ENCODE measurements around the gene LTB4R.

LTB4R gene

GRCh38 chr14:24292118-24292807, 19.0 kb upstream of the LTB4R start:
- TF ChIP-seq ZC3H10 (CRISPR knock-in tag; IDR thresholded peaks at IDR 0.05) = no peak
- ATAC-seq = no peak

DNA sequence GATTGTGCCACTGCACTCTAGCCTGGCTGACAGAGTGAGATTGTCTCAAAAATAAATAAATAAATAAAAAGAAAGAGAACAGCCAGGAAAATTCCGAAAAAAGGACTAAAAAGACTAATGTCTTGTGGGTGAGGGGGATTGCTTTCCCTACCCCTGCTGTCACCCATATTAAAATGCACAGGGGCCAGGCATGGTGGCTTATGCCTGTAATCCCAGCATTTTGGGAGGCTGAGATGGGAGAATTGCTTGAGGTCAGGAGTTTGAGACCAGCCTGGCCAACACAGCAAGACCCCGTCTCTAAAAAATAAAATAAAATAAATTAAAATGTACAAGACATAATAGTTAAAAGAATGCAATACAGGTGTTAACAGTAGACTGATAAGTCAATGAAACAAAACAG, 17.8 kb upstream of the LTB4R start:
- TF ChIP-seq, protein P1, sequence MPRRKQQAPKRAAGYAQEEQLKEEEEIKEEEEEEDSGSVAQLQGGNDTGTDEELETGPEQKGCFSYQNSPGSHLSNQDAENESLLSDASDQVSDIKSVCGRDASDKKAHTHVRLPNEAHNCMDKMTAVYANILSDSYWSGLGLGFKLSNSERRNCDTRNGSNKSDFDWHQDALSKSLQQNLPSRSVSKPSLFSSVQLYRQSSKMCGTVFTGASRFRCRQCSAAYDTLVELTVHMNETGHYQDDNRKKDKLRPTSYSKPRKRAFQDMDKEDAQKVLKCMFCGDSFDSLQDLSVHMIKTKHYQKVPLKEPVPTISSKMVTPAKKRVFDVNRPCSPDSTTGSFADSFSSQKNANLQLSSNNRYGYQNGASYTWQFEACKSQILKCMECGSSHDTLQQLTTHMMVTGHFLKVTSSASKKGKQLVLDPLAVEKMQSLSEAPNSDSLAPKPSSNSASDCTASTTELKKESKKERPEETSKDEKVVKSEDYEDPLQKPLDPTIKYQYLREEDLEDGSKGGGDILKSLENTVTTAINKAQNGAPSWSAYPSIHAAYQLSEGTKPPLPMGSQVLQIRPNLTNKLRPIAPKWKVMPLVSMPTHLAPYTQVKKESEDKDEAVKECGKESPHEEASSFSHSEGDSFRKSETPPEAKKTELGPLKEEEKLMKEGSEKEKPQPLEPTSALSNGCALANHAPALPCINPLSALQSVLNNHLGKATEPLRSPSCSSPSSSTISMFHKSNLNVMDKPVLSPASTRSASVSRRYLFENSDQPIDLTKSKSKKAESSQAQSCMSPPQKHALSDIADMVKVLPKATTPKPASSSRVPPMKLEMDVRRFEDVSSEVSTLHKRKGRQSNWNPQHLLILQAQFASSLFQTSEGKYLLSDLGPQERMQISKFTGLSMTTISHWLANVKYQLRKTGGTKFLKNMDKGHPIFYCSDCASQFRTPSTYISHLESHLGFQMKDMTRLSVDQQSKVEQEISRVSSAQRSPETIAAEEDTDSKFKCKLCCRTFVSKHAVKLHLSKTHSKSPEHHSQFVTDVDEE (CRISPR knock-in tag; IDR thresholded peaks at IDR 0.05) = no peak
- TF ChIP-seq, protein P2, sequence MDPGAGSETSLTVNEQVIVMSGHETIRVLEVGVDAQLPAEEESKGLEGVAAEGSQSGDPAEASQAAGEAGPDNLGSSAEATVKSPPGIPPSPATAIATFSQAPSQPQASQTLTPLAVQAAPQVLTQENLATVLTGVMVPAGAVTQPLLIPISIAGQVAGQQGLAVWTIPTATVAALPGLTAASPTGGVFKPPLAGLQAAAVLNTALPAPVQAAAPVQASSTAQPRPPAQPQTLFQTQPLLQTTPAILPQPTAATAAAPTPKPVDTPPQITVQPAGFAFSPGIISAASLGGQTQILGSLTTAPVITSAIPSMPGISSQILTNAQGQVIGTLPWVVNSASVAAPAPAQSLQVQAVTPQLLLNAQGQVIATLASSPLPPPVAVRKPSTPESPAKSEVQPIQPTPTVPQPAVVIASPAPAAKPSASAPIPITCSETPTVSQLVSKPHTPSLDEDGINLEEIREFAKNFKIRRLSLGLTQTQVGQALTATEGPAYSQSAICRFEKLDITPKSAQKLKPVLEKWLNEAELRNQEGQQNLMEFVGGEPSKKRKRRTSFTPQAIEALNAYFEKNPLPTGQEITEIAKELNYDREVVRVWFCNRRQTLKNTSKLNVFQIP (CRISPR knock-in tag; IDR thresholded peaks at IDR 0.05; ENCODE audit: borderline replicate concordance, low read depth) = no peak
- TF ChIP-seq CSRNP3 (CRISPR knock-in tag; IDR thresholded peaks at IDR 0.05) = no peak
- no peak for ATAC-seq

DNA sequence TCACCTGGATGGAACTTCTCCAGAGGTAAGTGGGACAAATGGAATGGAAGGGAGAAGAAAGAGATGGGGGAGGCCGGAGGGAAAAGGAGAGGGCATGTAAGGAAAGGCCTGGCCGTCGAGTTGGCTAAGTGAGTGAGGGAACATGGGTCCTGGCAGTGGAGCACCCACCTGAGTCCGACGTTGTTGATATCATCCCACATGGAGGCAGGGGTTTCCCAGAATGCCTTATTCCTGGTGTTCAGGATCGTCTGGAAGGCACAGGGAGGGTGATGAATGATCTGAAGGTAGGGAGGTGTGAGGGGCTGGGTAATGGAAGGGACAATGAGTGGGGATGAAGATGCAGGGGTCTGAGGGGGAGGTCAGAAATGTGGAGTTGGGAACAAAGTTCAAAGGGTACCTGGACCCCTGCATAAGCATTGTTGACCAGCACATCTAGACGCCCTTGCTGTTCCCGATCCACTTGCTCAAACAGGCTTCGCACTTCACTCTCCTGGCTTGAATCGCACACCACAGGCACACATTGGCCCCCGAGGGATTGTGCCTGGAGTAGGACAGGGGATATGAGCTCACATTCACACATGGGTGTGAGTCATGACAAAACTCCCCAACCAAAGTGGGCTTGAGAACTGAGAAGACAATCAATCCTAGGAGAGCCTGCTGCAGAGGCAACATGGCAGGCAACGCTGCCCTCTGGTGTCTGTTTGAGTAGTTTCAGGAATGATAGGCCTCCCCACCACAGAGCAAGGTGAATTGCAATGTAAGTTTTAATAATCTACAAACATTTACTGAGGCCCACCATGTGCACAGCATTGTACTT, 14.8 kb upstream of the LTB4R start:
- TF ChIP-seq, protein P2 (CRISPR knock-in tag; IDR thresholded peaks at IDR 0.05; ENCODE audit: borderline replicate concordance, low read depth) = no peak
- TF ChIP-seq, protein P3, sequence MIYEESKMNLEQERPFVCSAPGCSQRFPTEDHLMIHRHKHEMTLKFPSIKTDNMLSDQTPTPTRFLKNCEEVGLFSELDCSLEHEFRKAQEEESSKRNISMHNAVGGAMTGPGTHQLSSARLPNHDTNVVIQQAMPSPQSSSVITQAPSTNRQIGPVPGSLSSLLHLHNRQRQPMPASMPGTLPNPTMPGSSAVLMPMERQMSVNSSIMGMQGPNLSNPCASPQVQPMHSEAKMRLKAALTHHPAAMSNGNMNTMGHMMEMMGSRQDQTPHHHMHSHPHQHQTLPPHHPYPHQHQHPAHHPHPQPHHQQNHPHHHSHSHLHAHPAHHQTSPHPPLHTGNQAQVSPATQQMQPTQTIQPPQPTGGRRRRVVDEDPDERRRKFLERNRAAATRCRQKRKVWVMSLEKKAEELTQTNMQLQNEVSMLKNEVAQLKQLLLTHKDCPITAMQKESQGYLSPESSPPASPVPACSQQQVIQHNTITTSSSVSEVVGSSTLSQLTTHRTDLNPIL (CRISPR knock-in tag; IDR thresholded peaks at IDR 0.05; ENCODE audit: low read depth) = no peak
- TF ChIP-seq, protein P4, sequence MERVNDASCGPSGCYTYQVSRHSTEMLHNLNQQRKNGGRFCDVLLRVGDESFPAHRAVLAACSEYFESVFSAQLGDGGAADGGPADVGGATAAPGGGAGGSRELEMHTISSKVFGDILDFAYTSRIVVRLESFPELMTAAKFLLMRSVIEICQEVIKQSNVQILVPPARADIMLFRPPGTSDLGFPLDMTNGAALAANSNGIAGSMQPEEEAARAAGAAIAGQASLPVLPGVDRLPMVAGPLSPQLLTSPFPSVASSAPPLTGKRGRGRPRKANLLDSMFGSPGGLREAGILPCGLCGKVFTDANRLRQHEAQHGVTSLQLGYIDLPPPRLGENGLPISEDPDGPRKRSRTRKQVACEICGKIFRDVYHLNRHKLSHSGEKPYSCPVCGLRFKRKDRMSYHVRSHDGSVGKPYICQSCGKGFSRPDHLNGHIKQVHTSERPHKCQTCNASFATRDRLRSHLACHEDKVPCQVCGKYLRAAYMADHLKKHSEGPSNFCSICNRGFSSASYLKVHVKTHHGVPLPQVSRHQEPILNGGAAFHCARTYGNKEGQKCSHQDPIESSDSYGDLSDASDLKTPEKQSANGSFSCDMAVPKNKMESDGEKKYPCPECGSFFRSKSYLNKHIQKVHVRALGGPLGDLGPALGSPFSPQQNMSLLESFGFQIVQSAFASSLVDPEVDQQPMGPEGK (CRISPR knock-in tag; IDR thresholded peaks at IDR 0.05; ENCODE audit: borderline replicate concordance) = no peak
- no peak for TF ChIP-seq BACH2 (CRISPR knock-in tag; IDR thresholded peaks at IDR 0.05; ENCODE audit: borderline replicate concordance)
- peak; percentile 81 for ATAC-seq

DNA sequence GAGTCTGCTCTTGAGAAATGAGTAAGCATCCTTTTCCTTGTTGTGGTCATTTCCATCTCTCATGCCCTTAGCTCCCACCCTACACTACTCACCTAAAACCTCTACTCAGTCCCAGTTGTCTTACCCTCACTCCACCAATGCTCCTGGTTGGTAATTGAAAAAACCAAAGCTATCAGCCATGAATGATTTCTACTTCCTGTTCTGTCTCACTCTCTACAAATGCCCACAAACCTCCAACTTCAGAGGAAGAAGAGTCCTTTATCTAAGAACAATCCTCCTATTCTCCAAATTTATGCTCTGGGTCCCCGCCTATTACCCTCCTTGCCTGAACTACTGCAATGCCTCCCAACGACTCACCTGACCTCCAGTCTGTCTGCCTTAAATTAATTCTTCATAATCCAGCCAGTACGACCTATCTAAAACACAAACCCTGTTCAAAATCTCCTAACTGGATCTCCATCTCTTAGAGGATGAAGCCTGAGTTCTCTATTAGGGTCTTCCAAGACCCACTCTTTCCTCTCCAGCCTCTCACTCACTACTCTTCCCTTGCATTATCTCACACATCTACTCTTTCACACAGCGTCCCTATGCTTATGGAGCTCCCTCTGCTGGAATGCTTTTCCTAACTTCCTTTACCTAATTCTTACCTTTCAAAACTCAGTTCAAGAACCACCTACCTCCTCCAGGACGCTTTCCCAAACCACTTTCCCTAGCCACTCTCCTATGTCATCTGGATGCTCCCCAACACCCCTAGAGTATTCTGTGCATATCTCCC, 13.9 kb upstream of the LTB4R start:
- peak; percentile 51 for ATAC-seq
- no peak for TF ChIP-seq CSDC2 (CRISPR knock-in tag; IDR thresholded peaks at IDR 0.05)
- TF ChIP-seq GLIS3 (CRISPR knock-in tag; IDR thresholded peaks at IDR 0.05) = no peak
- TF ChIP-seq, protein P1 (CRISPR knock-in tag; IDR thresholded peaks at IDR 0.05) = no peak
- TF ChIP-seq CSRNP3 (CRISPR knock-in tag; IDR thresholded peaks at IDR 0.05) = no peak
- TF ChIP-seq, protein P2 (CRISPR knock-in tag; IDR thresholded peaks at IDR 0.05; ENCODE audit: borderline replicate concordance, low read depth) = no peak
- TF ChIP-seq ISL1 (CRISPR knock-in tag; IDR thresholded peaks at IDR 0.05) = no peak
- no peak for TF ChIP-seq ZNF565 (CRISPR knock-in tag; conservative IDR thresholded peaks at IDR 0.05; ENCODE audit: low read depth)
- no peak for TF ChIP-seq ZNF70 (CRISPR knock-in tag; IDR thresholded peaks at IDR 0.05)
- TF ChIP-seq ZC3H10 (CRISPR knock-in tag; IDR thresholded peaks at IDR 0.05) = no peak

All from SK-N-SH treated with all-trans-retinoic acid at 6 μM for 48 hours (cell line).